Lung (tissue), 12 donors: Measurements from ENCODE around the gene ECM1. TPM values are rescaled to one million over a fixed set of nuclear protein-coding genes. Genes with fewer than 3 reads are reported as not detected.
A peak's percentile ranks its signal among the peaks of the same experiment; 100 is the strongest.

Source experiments
- ATAC-seq: fragments of 200-7000 bp; cut with Tn5 transposase; one replicate; pipeline ENCODE4 v1.9.1; 2020; ENCODE audit warnings: moderate number of reproducible peaks; ENCODE audit not compliant: insufficient read depth, low FRiP score
- DNase-seq, 3 donors: peaks; one replicate each; pipeline ENCODE4 v3.0.0-alpha.2; 2013 to 2017
- H3K27ac ChIP-seq, 2 donors: one replicate each; pipeline ENCODE4 v1.5.1; 2013; ENCODE audit warnings: mild to moderate bottlenecking in 2 of 2, moderate library complexity in 2 of 2, control low read depth in 1 of 2, inconsistent platforms in 1 of 2, low read depth in 1 of 2, low read length in 1 of 2
- H3K27me3 ChIP-seq, 3 donors: one replicate each; pipeline ENCODE4 v1.5.1; 2013; ENCODE audit warnings: low read length in 2 of 3; ENCODE audit not compliant: control insufficient read depth in 3 of 3, insufficient read depth in 3 of 3
- H3K36me3 ChIP-seq, 4 donors: one replicate each; pipeline ENCODE4 v1.5.1; 2013; ENCODE audit warnings: low read length in 4 of 4, mild to moderate bottlenecking in 1 of 4, moderate library complexity in 1 of 4; ENCODE audit not compliant: control insufficient read depth in 4 of 4, insufficient read depth in 4 of 4
- H3K4me1 ChIP-seq, 5 donors: one replicate each; pipeline ENCODE4 v1.5.1; 2013; ENCODE audit warnings: low read length in 5 of 5, mild to moderate bottlenecking in 2 of 5, moderate library complexity in 1 of 5; ENCODE audit not compliant: control insufficient read depth in 5 of 5, insufficient read depth in 5 of 5
- H3K4me3 ChIP-seq: one replicate; pipeline ENCODE4 v1.5.1; 2013; ENCODE audit warnings: mild to moderate bottlenecking, control low read depth, moderate library complexity
- H3K9ac ChIP-seq, 2 donors: one replicate each; pipeline ENCODE4 v1.5.1; 2013; ENCODE audit warnings: low read length in 2 of 2, control low read depth in 1 of 2; ENCODE audit not compliant: insufficient read depth in 1 of 2
- H3K9me3 ChIP-seq, 4 donors: one replicate each; pipeline ENCODE4 v1.5.1; 2013; ENCODE audit warnings: low read length in 3 of 4, mild to moderate bottlenecking in 1 of 4, moderate library complexity in 1 of 4; ENCODE audit not compliant: control insufficient read depth in 4 of 4, insufficient read depth in 3 of 4
- WGBS, 2 donors: extraction: QIAGEN DNeasy Blood & Tissue Kit; methylation state at CpG; one replicate each; pipeline ENCODE4 v1.1.7; 2013; 5-methylcytosine and 5-hydroxymethylcytosine counted together
- polyA plus RNA-seq, 2 donors: library from polyadenylated mRNA; stranded (reverse); fragments of 200-250 nt; gene quantifications; one replicate each; pipeline ENCODE4 v1.2.1, GENCODE V29; 2013
- total RNA-seq, 2 donors: library from RNA; depleted of rRNA in 1 of 2; stranded (reverse); fragments of >200 nt in 1 of 2; gene quantifications; one replicate each; pipeline ENCODE4 v1.2.1, GENCODE V29; 2014 to 2021
- TF ChIP-seq, protein P1 (sequence below): IDR thresholded peaks from 2 replicates; pipeline ENCODE4 v1.5.1; 2012; ENCODE audit warnings: mild to moderate bottlenecking; ENCODE audit errors: control extremely low read depth, extremely low read depth
- donor health status: control.
- donor health status: control.
- donor health status: Bipolar disorder and iron deficiency.
- donor health status: healthy.
- donor health status: DM: yes; HTN: yes; CAD: no.

The ECM1 gene
- total and polyA plus RNA-seq, 4 donors, result 1.2 to 20.0 (median 10.7) TPM

DNA sequence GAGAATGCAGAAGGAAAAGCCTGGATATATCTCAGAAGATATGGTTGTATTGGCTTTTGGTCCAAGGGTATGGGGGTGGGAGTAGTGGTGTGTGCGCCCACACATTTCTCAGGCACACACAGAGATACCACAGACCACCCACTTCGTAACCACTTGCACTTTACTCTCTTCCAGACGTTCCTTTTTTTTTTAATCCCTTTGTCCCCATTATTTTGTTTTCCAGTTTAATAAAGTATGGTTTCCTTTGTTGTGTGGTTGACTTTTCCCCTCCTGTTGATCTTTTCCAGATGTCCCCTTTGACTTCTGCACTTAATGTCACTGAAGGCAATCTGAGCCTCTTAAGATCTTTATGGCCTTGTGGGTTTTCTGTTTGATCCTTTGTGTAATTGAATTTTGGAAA, 31.2 kb upstream of the ECM1 start:
- H3K4me3 ChIP-seq, result no peak overlapping the region
- peaks cover 4 to 13% (median 12%) of the 10 kb centered on the region in 4 donors for H3K36me3 ChIP-seq
- DNase-seq, result no peak
- ATAC-seq, result no peak
- H3K9ac ChIP-seq, result no peak overlapping the region
- H3K9me3 ChIP-seq, result no peaks in the 10 kb centered on the region
- 76 to 83% methylated on average over 3 of the region's 3 CpGs for WGBS, 2 donors
- TF ChIP-seq, protein P1, sequence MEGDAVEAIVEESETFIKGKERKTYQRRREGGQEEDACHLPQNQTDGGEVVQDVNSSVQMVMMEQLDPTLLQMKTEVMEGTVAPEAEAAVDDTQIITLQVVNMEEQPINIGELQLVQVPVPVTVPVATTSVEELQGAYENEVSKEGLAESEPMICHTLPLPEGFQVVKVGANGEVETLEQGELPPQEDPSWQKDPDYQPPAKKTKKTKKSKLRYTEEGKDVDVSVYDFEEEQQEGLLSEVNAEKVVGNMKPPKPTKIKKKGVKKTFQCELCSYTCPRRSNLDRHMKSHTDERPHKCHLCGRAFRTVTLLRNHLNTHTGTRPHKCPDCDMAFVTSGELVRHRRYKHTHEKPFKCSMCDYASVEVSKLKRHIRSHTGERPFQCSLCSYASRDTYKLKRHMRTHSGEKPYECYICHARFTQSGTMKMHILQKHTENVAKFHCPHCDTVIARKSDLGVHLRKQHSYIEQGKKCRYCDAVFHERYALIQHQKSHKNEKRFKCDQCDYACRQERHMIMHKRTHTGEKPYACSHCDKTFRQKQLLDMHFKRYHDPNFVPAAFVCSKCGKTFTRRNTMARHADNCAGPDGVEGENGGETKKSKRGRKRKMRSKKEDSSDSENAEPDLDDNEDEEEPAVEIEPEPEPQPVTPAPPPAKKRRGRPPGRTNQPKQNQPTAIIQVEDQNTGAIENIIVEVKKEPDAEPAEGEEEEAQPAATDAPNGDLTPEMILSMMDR, result no peak
- no peak overlapping the region for H3K27ac ChIP-seq
- peaks cover 0 to 8% (median 3%) of the 10 kb centered on the region in 5 donors for H3K4me1 ChIP-seq
- H3K27me3 ChIP-seq, result no peaks in the 10 kb centered on the region

DNA sequence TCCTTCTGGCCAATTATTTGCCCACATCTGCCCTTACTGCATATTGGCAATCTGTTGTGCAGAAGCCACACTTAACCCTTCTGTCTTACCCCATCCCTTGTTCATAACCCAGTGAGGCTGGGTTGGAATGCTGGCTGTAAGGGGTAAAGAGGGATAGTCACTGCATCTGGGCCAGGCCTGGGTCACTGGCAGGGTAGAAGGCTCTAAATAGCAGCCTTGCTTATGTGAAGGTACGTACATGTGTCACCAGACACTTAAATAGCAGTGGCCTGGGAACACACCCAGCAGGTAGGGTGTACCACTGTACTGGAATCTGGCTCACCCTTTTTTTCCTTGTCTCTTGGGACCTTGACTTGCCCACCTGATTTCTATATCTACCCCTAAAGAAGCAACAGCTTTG, 30.6 kb upstream of the ECM1 start:
- H3K9ac ChIP-seq, result no peak overlapping the region
- WGBS, 2 donors, result 77 to 80% methylated on average over 1 of the region's 1 CpG

DNA sequence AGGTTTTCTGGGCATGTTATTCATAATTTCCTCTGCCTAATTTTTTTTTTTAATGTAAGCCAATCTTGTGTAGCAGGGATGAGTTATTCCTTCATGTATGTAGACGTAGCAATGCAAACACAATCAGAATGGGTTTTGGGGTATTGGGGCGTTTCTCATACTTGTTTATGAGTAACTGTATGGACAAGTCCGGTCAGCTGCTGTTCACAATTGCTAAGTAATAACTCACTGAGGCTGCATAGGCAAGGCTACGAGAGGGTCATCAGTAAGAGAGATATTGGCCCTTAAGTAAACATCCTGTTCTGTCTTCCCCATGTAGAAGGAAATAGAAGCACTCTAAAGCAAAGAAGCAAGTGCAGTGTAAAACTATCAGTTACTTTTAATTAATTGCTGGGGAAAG, 30.2 kb upstream of the ECM1 start:
- Histone ChIP-seq H3K4me1 (peaks cover 0 to 8% (median 3%) of the 10 kb centered on the region in 5 donors), H3K27ac (peak overlapping the region in 1 of 2 donors; percentile 33), H3K27me3 (no peaks in the 10 kb centered on the region), H3K36me3 (peaks cover 0 to 5% (median 3%) of the 10 kb centered on the region in 4 donors), H3K9me3 (no peaks in the 10 kb centered on the region), H3K4me3 (no peak overlapping the region), H3K9ac (no peak overlapping the region)
- TF ChIP-seq, protein P1, result no peak
- 41 to 57% methylated on average over 4 of the region's 4 CpGs for WGBS, 2 donors
- DNase-seq, result peak in 2 of 3 donors; percentile 21 to 39
- no peak for ATAC-seq

More for the DNA sequence above, 30.6 kb upstream of the ECM1 start:
- ATAC-seq (no peak), DNase-seq (no peak)
- Histone ChIP-seq H3K4me1 (peaks cover 0 to 8% (median 3%) of the 10 kb centered on the region in 5 donors), H3K36me3 (peaks cover 0 to 7% (median 6%) of the 10 kb centered on the region in 4 donors), H3K27ac (peak overlapping the region; percentile 33 to 67), H3K4me3 (no peak overlapping the region), H3K9me3 (no peaks in the 10 kb centered on the region), H3K27me3 (no peaks in the 10 kb centered on the region)
- TF ChIP-seq, protein P1, result no peak

DNA sequence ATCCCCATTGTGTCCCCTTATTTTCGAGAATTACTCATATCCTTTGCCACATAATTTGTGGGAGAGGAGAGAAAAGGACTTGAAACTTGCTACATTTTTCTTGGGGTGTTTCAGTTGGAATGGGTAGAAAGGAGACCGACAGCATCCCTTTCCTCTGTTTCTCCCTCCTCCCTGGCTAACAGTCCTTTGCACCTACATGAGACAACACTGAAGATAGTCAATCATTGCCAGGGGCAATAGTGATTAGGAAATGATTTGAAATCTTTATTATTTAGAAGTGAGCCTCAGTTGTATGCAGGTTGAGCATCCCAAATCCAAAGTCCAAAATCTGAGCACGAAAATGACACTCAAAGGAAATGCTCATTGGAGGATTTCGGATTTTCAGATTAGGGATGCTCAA, 28.5 kb upstream of the ECM1 start:
- Histone ChIP-seq H3K27me3 (no peaks in the 10 kb centered on the region), H3K4me1 (peaks cover 0 to 8% (median 3%) of the 10 kb centered on the region in 5 donors), H3K9ac (no peak overlapping the region), H3K4me3 (no peak overlapping the region), H3K36me3 (peaks cover 0 to 3% (median 0%) of the 10 kb centered on the region in 4 donors), H3K9me3 (no peaks in the 10 kb centered on the region), H3K27ac (no peak overlapping the region)
- ATAC-seq (no peak), DNase-seq (no peak)
- 66 to 81% methylated on average over 4 of the region's 4 CpGs for WGBS, 2 donors
- TF ChIP-seq, protein P1, result no peak
